Right atrium auricular region (tissue), 2 donors: Measurements from ENCODE around the gene ZBTB9. TPM values are rescaled to one million over a fixed set of nuclear protein-coding genes. Genes with fewer than 3 reads are reported as not detected.

Experiments
- DNase-seq: peaks from one replicate; pipeline ENCODE4 v3.0.0-alpha.2; 2019; ENCODE audit warnings: low spot score
- H3K27ac ChIP-seq, 2 donors: fragments of 200-600 bp; sonication (generic); 1 replicate in 1 of 2; 2 replicates in 1 of 2; pipeline ENCODE4 v1.5.1; 2016 to 2019
- H3K27me3 ChIP-seq, 2 donors: fragments of 200-600 bp; sonication (generic); one replicate each; pipeline versions ENCODE4 v1.5.1 to v1.6.0; 2017 to 2019
- H3K36me3 ChIP-seq: fragments of 200-600 bp; sonication (generic); one replicate; pipeline ENCODE4 v1.5.1; 2016
- H3K4me1 ChIP-seq, 2 donors: fragments of 200-600 bp; sonication (generic); one replicate each; pipeline versions ENCODE4 v1.5.1 to v1.6.0; 2017 to 2019
- H3K4me3 ChIP-seq, 2 donors: fragments of 200-600 bp; sonication (generic); 1 replicate in 1 of 2; 2 replicates in 1 of 2; pipeline ENCODE4 v1.5.1; 2017 to 2019; ENCODE audit warnings: mild to moderate bottlenecking in 1 of 2, moderate library complexity in 1 of 2
- H3K9me3 ChIP-seq, 2 donors: fragments of 200-600 bp; sonication (generic); one replicate each; pipeline ENCODE4 v1.5.1; 2019
- total RNA-seq, 2 donors: library from RNA; depleted of rRNA; stranded (reverse); fragments of >200 nt; gene quantifications; one replicate each; pipeline ENCODE4 v1.1.0, GENCODE V29; 2016
- TF ChIP-seq, protein P1 (sequence below), 2 donors: fragments of 200-600 bp; sonication (generic); IDR thresholded peaks; one replicate each; pipeline ENCODE4 v1.5.1; 2019; ENCODE audit warnings: antibody characterized with exemption in 2 of 2

Gene ZBTB9
- total RNA-seq, 2 donors from 2014 or later = 1.3 to 4.1 TPM

DNA sequence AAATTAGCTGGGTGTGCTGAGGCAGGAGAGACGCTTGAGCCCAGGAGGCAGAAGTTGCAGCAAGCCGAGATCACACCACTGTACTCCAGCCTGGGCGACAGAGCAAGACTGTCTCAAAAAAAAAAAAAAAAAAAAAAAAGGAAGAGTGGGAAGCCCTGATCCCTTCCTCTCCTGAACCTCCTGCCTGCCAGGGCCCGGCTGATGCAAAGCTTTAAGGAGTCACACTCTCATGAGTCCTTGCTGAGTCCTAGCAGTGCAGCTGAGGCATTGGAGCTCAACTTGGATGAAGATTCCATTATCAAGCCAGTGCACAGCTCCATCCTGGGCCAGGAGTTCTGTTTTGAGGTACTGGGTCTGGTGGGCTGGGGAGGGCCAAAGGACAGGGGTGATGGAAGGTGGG is 19.4 kb upstream of the ZBTB9 start:
- TF ChIP-seq, protein P1, sequence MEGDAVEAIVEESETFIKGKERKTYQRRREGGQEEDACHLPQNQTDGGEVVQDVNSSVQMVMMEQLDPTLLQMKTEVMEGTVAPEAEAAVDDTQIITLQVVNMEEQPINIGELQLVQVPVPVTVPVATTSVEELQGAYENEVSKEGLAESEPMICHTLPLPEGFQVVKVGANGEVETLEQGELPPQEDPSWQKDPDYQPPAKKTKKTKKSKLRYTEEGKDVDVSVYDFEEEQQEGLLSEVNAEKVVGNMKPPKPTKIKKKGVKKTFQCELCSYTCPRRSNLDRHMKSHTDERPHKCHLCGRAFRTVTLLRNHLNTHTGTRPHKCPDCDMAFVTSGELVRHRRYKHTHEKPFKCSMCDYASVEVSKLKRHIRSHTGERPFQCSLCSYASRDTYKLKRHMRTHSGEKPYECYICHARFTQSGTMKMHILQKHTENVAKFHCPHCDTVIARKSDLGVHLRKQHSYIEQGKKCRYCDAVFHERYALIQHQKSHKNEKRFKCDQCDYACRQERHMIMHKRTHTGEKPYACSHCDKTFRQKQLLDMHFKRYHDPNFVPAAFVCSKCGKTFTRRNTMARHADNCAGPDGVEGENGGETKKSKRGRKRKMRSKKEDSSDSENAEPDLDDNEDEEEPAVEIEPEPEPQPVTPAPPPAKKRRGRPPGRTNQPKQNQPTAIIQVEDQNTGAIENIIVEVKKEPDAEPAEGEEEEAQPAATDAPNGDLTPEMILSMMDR (IDR thresholded peaks at IDR 0.05) = no peak
- Histone ChIP-seq H3K4me3 (no peak overlapping the region), H3K27me3 (no peaks in the 10 kb centered on the region), H3K4me1 (peaks cover 0 to 35% of the 10 kb centered on the region in 2 donors), H3K9me3 (no peaks in the 10 kb centered on the region), H3K27ac (no peak overlapping the region), H3K36me3 (peaks cover 33% of the 10 kb centered on the region)
- no peak for DNase-seq

DNA sequence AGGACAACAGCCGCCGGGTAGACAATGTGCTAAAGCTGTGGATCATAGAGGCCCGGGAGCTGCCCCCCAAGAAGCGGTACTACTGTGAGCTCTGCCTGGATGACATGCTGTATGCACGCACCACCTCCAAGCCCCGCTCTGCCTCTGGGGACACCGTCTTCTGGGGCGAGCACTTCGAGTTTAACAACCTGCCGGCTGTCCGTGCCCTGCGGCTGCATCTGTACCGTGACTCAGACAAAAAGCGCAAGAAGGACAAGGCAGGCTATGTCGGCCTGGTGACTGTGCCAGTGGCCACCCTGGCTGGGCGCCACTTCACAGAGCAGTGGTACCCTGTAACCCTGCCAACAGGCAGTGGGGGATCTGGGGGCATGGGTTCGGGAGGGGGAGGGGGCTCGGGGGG is 16.7 kb upstream of the ZBTB9 start:
- Histone ChIP-seq H3K36me3 (peaks cover 42% of the 10 kb centered on the region), H3K9me3 (no peaks in the 10 kb centered on the region), H3K27me3 (no peaks in the 10 kb centered on the region), H3K27ac (no peak overlapping the region), H3K4me1 (peaks cover 0 to 12% of the 10 kb centered on the region in 2 donors), H3K4me3 (no peak overlapping the region)
- no peak for DNase-seq
- TF ChIP-seq, protein P1 (IDR thresholded peaks at IDR 0.05) = no peak

DNA sequence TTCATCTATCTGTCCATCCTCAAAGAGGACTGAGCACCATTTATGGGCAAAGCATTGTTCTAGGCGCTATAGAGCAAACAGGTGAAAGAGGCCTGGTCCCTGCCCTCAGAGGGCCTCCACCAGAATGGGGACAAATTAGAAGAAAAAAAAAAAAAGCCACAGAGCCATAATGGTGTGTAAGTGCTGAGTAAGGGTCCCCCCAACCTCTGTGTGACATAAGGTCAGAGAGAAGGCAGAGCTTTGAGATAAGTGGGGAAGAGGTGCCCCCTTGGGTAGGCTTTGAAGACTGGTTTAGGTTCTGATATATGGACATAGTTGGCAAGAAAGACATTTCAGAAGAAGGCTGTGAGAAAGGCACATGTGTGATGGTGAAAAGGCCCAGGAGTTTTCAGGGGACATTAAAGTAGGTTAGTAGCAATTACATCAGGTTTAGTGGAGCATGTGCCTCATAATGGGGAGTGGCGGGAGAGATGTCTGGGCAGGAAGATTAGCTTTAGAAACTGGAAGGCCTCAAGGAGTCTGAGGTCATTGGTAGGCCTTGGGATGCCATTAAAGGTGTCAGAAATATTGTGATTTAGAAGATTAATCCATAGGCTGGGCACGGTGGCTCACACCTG is 15.3 kb upstream of the ZBTB9 start:
- Histone ChIP-seq H3K9me3 (no peaks in the 10 kb centered on the region), H3K27ac (no peak overlapping the region), H3K27me3 (no peaks in the 10 kb centered on the region), H3K4me3 (no peak overlapping the region), H3K36me3 (peaks cover 52% of the 10 kb centered on the region), H3K4me1 (peaks cover 0 to under 1% of the 10 kb centered on the region in 2 donors)
- DNase-seq = no peak
- TF ChIP-seq, protein P1 (IDR thresholded peaks at IDR 0.05) = no peak

DNA sequence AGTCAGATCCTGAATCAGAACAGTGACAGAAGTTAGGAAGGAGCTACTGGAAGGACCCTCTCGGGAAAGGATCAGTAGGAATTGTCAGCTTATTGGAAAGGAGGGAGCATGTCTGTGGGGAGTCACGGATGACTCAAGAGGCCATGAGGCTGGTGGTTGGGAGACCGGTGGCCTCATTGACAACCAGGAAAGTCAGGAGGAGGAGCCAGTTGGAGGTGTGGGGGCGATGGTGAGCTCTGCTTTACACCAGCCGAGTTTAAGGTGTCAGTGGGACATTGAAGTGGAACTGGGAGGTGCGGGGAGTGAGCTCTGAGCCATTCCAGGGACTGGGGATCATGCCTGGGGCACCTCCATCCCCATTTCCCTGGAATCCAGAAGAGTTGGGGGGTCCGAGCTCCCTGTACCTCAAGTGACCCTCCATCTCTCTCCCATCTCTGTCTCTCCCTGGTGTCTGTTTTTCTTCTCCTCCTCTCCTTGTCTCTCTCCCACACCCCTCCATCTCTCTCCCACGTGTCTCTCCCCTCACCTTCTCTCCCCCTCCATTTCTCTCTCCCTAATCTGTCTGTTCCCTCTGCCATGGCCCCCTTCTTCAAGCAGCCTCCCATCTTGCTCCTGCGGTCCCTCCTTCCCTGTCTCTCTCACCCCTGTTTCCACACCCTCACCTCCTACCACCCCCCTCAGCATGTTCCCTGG is 14.3 kb upstream of the ZBTB9 start:
- TF ChIP-seq, protein P1 (IDR thresholded peaks at IDR 0.05) = no peak
- H3K4me1 ChIP-seq = no peaks in the 10 kb centered on the region
- no peak overlapping the region for H3K27ac ChIP-seq
- H3K4me3 ChIP-seq = no peak overlapping the region
- no peaks in the 10 kb centered on the region for H3K27me3 ChIP-seq
- no peak for DNase-seq
- H3K9me3 ChIP-seq = no peaks in the 10 kb centered on the region
- peaks cover 51% of the 10 kb centered on the region for H3K36me3 ChIP-seq

DNA sequence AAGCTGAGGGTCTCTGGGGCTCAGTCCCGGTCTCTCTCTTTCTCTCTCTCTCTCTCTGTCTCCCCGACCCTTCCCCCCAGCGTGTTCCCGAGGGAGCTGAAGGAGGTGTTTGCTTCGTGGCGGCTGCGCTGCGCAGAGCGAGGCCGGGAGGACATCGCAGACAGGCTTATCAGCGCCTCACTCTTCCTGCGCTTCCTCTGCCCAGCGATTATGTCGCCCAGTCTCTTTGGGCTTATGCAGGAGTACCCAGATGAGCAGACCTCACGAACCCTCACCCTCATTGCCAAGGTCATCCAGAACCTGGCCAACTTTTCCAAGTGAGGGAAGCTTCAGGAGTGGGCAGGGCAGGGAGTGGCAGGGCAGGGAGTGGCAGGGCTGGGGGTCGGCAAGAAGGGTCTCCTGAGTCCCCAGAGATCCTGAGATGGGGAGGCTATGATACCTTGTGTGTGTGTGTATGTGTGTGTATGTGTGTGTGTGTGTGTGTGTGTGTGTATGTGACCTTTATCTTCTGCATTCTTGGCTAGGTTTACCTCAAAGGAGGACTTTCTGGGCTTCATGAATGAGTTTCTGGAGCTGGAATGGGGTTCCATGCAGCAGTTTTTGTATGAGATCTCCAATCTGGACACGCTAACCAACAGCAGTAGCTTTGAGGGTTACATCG is 13.6 kb upstream of the ZBTB9 start:
- Histone ChIP-seq H3K36me3 (peaks cover 44% of the 10 kb centered on the region), H3K27ac (no peak overlapping the region), H3K4me3 (no peak overlapping the region), H3K27me3 (no peaks in the 10 kb centered on the region), H3K4me1 (no peaks in the 10 kb centered on the region), H3K9me3 (no peaks in the 10 kb centered on the region)
- TF ChIP-seq, protein P1 (IDR thresholded peaks at IDR 0.05) = no peak
- no peak for DNase-seq
